Spleen (tissue), 11 donors: Measurements from ENCODE around the gene PEA15. TPM values are rescaled to one million over a fixed set of nuclear protein-coding genes. Genes with fewer than 3 reads are reported as not detected.
A peak's percentile ranks its signal among the peaks of the same experiment; 100 is the strongest.

Experiments
- DNase-seq: peaks from one replicate; pipeline ENCODE4 v3.0.0-alpha.2; 2020
- H3K27ac ChIP-seq, 8 donors: fragments of 200-600 bp; sonication (generic) in 7 of 8; 1 replicate in 4 of 8; 2 replicates in 4 of 8; pipeline versions ENCODE4 v1.5.0 to v1.8.0; 2016 to 2021; ENCODE audit warnings: inconsistent platforms in 4 of 8, mild to moderate bottlenecking in 4 of 8, moderate library complexity in 1 of 8
- H3K27me3 ChIP-seq, 7 donors: fragments of 200-600 bp; sonication (generic) in 6 of 7; replicated peaks in 1 of 7; 1 replicate in 4 of 7; 2 replicates in 3 of 7; pipeline versions ENCODE4 v1.5.0 to v1.8.0; 2016 to 2021; ENCODE audit warnings: inconsistent platforms in 3 of 7, mild to moderate bottlenecking in 1 of 7
- H3K36me3 ChIP-seq, 6 donors: fragments of 200-600 bp; sonication (generic) in 5 of 6; 1 replicate in 4 of 6; 2 replicates in 2 of 6; pipeline versions ENCODE4 v1.5.0 to v1.8.0; 2016 to 2021; ENCODE audit warnings: inconsistent platforms in 2 of 6
- H3K4me1 ChIP-seq, 6 donors: fragments of 200-600 bp; sonication (generic) in 5 of 6; 1 replicate in 3 of 6; 2 replicates in 3 of 6; pipeline versions ENCODE4 v1.5.0 to v1.8.0; 2016 to 2021; ENCODE audit warnings: inconsistent platforms in 3 of 6
- H3K4me3 ChIP-seq, 8 donors: fragments of 200-600 bp; sonication (generic) in 7 of 8; 1 replicate in 4 of 8; 2 replicates in 4 of 8; pipeline versions ENCODE4 v1.5.0 to v1.8.0; 2016 to 2021; ENCODE audit warnings: inconsistent platforms in 4 of 8, mild to moderate bottlenecking in 4 of 8, moderate library complexity in 2 of 8
- H3K9me3 ChIP-seq, 8 donors: fragments of 200-600 bp; sonication (generic) in 7 of 8; 1 replicate in 4 of 8; 2 replicates in 4 of 8; pipeline versions ENCODE4 v1.5.0 to v1.8.0; 2016 to 2021; ENCODE audit warnings: inconsistent platforms in 4 of 8
- CTCF ChIP-seq, 11 experiments: fragments of 200-600 bp in 7 of 11; fragments of 450-650 bp in 4 of 11; sonication (generic) in 4 of 11; IDR thresholded peaks in 8 of 11; conservative IDR thresholded peaks in 3 of 11; 1 replicate in 7 of 11; 2 replicates in 4 of 11; pipeline versions ENCODE4 v1.4.0 to v1.8.0; 2016 to 2021; ENCODE audit warnings: antibody characterized with exemption in 11 of 11, inconsistent platforms in 4 of 11, mild to moderate bottlenecking in 1 of 11
- POLR2A ChIP-seq, 3 donors: fragments of 450-650 bp; IDR thresholded peaks; one replicate each; pipeline ENCODE4 v1.5.1; 2017; ENCODE audit warnings: antibody characterized with exemption in 3 of 3, mild to moderate bottlenecking in 1 of 3
- POLR2AphosphoS5 ChIP-seq, 3 donors: sonication (generic); formaldehyde crosslinking; IDR thresholded peaks; one replicate each; pipeline ENCODE4 v1.5.1; 2017; ENCODE audit warnings: antibody characterized with exemption in 3 of 3
- WGBS, 5 donors: extraction: QIAGEN DNeasy Blood & Tissue Kit in 3 of 5; methylation state at CpG; one replicate each; pipeline versions ENCODE4 v1.1.5 to v1.1.7; 2013 to 2018; 5-methylcytosine and 5-hydroxymethylcytosine counted together
- intact Hi-C: fragments of 100-400 bp; cut with DNase I; formaldehyde crosslinking; loops from one replicate; pipeline ENCODE4 v1.15.0; 2023; ENCODE audit warnings: low total_unique reads
- polyA plus RNA-seq, 3 donors: library from polyadenylated mRNA; stranded (reverse); fragments of 200-250 nt; gene quantifications; one replicate each; pipeline ENCODE4 v1.2.1, GENCODE V29; 2013
- total RNA-seq, 7 donors: library from RNA; depleted of rRNA in 3 of 7; stranded (reverse); fragments of >200 nt in 3 of 7; fragmentation: NEBNext Ultra II Directional in 4 of 7; extraction: Animal tissue kit (Norgen Biotek cat#: 25700) in 4 of 7; gene quantifications; one replicate each; pipeline versions ENCODE4 v1.1.0 to v1.2.1, GENCODE V29; 2016 to 2021
- donor health status: healthy with polysubstance abuse.
- donor health status: DM: no; HTN: no; CAD: no; lungs with moderate emphysema.
- donor health status: DM: no; HTN: no; CAD: no.
- donor health status: Bipolar disorder and iron deficiency.
- donor health status: healthy.
- donor health status: DM: no; HTN: no; CAD: no.
- donor health status: DM: yes; HTN: yes; CAD: no.

PEA15 gene
- total and polyA plus RNA-seq, 10 donors, result 73.4 to 167 (median 106) TPM

GRCh38 chr1:160158534-160158933, 46.6 kb upstream of the PEA15 start:
- no peak for DNase-seq
- Histone ChIP-seq H3K36me3 (no peaks in the 10 kb centered on the region), H3K27me3 (no peaks in the 10 kb centered on the region), H3K9me3 (no peaks in the 10 kb centered on the region), H3K4me3 (no peak overlapping the region), H3K4me1 (peaks cover 0 to 6% (median 0%) of the 10 kb centered on the region in 6 donors), H3K27ac (no peak overlapping the region)
- intact Hi-C loops, result no loop called here
- WGBS, 5 donors, result 82 to 88% (median 85%) methylated on average over 4 of the region's 4 CpGs
- no peak for TF ChIP-seq POLR2A (IDR thresholded peaks at IDR 0.05)
- TF ChIP-seq POLR2AphosphoS5 (IDR thresholded peaks at IDR 0.05), result no peak
- no peak for TF ChIP-seq CTCF (IDR thresholded peaks at IDR 0.05 in 8 of 11, conservative IDR thresholded peaks at IDR 0.05 in 3 of 11)

- DNase-seq, result no peak
- H3K27me3 ChIP-seq, result no peaks in the 10 kb centered on the region
- TF ChIP-seq CTCF (IDR thresholded peaks at IDR 0.05 in 8 of 11, conservative IDR thresholded peaks at IDR 0.05 in 3 of 11), result no peak
- intact Hi-C loops, result no loop called here
- no peak overlapping the region for H3K4me3 ChIP-seq
- H3K9me3 ChIP-seq, result no peaks in the 10 kb centered on the region
- no peaks in the 10 kb centered on the region for H3K36me3 ChIP-seq
- no peak overlapping the region for H3K27ac ChIP-seq
- H3K4me1 ChIP-seq, result peaks cover 0 to 6% (median 0%) of the 10 kb centered on the region in 6 donors
Observed at GRCh38 chr1:160159846-160160245, 45.3 kb upstream of the PEA15 start.

GRCh38 chr1:160161965-160162705, 43.0 kb upstream of the PEA15 start:
- TF ChIP-seq CTCF (IDR thresholded peaks at IDR 0.05 in 8 of 11, conservative IDR thresholded peaks at IDR 0.05 in 3 of 11) (peak in 4 of 11 experiments; percentile 10 to 34 (median 21)), POLR2AphosphoS5 (IDR thresholded peaks at IDR 0.05) (no peak), POLR2A (IDR thresholded peaks at IDR 0.05) (no peak)
- DNase-seq, result no peak
- no peaks in the 10 kb centered on the region for H3K9me3 ChIP-seq
- H3K36me3 ChIP-seq, result no peaks in the 10 kb centered on the region
- intact Hi-C loops, result no loop called here
- H3K27me3 ChIP-seq, result no peaks in the 10 kb centered on the region
- peaks cover 0 to 16% (median 0%) of the 10 kb centered on the region in 6 donors for H3K4me1 ChIP-seq
- 51 to 68% (median 57%) methylated on average over 6 of the region's 6 CpGs for WGBS, 5 donors
- H3K27ac ChIP-seq, result peak overlapping the region in 5 of 8 donors; percentile 51 to 66 (median 56)
- no peak overlapping the region for H3K4me3 ChIP-seq

- H3K27ac ChIP-seq, result peak overlapping the region in 5 of 8 donors; percentile 51 to 66 (median 56)
- H3K4me1 ChIP-seq, result peaks cover 0 to 16% (median 0%) of the 10 kb centered on the region in 6 donors
- H3K9me3 ChIP-seq, result no peaks in the 10 kb centered on the region
- no peaks in the 10 kb centered on the region for H3K36me3 ChIP-seq
- TF ChIP-seq CTCF (IDR thresholded peaks at IDR 0.05 in 8 of 11, conservative IDR thresholded peaks at IDR 0.05 in 3 of 11), result no peak
- no peak for TF ChIP-seq POLR2AphosphoS5 (IDR thresholded peaks at IDR 0.05)
- TF ChIP-seq POLR2A (IDR thresholded peaks at IDR 0.05), result no peak
- intact Hi-C loops, result no loop called here
- no peaks in the 10 kb centered on the region for H3K27me3 ChIP-seq
- DNase-seq, result no peak
- no peak overlapping the region for H3K4me3 ChIP-seq
- 39 to 75% (median 57%) methylated on average over 2 of the region's 2 CpGs for WGBS, 5 donors
Observed at GRCh38 chr1:160162931-160163330, 42.3 kb upstream of the PEA15 start.
